ENCODE results near the gene FRMPD3. TPM values are rescaled to one million over a fixed set of nuclear protein-coding genes. Genes with fewer than 3 reads are reported as not detected.
A peak's percentile ranks its signal among the peaks of the same experiment; 100 is the strongest.

The FRMPD3 gene
- total and polyA plus RNA-seq, 4 experiments from 2014 or later, result not detected

DNA sequence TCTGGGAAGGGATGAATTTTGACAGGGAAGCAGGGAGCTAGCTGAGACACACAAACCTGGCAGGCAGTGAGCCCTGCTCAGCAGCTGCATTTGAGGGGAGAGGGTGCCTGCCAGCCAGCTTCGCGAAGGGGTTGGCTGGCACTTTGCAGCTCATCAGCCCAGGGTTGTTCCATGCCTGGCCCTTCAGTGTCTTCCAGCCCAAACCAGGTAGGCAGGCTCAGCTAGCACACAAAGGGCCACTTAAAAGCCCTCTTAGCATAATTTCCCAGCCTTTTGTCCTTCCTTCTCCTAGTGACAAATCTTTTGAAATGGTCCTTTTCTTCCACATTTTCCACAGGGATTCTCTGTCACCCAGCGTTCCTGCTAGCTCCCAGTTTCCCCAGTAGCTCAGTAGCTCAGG lies 4.3 kb upstream of the FRMPD3 start:
- POLR2A ChIA-PET (ENCODE audit: partially characterized antibody), result no interaction called here
- no peak overlapping the region for H3K27ac ChIP-seq (ENCODE audit: low read depth, low read length)
- no peaks in the 10 kb centered on the region for H3K36me3 ChIP-seq (ENCODE audit: insufficient read depth, low read length)
- Mint-ChIP-seq H3K27ac (no peak overlapping the region), H3K4me1 (peaks cover 3 to 7% (median 5%) of the 10 kb centered on the region in 4 donors), H3K4me3 (no peak overlapping the region), H3K36me3 (no peaks in the 10 kb centered on the region), H3K27me3 (peaks cover 6 to 15% of the 10 kb centered on the region in 2 donors), H3K9me3 (no peaks in the 10 kb centered on the region)
- CTCF ChIA-PET (ENCODE audit: partially characterized antibody), result no interaction called here
- H3K4me3 ChIP-seq (ENCODE audit: low read length in 2 of 2), result no peak overlapping the region
- H3K27me3 ChIP-seq (ENCODE audit: insufficient read depth, low read length), result no peaks in the 10 kb centered on the region
- intact Hi-C loops (cut with micrococcal nuclease), result no loop called here
- DNase-seq, result no peak
- H3K4me1 ChIP-seq (ENCODE audit: insufficient read depth, low read length), result no peaks in the 10 kb centered on the region
- no peaks in the 10 kb centered on the region for H3K9me3 ChIP-seq (ENCODE audit: control insufficient read depth in 1 of 2, low read length in 2 of 2)

DNA sequence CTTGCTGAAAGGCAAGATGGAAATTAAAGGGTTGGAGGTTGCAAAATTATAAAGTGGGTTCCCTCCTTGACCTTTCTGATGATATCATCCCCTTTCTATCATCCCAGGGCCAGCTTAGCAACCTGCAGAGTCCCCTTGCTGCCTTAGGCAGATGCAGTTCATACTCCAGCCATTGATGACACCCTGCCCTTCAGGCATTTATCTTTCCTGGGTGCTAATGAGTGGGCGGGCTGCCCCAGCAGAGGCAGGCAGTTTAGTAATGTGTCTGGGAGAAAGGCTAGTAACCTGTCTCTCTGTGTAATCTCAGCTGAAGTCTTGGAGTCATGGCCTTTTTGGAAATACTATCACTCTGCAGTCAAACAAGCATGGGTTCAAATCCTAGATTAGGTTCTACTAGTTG lies 3.8 kb upstream of the FRMPD3 start:
- intact Hi-C loops (cut with micrococcal nuclease), result no loop called here
- Mint-ChIP-seq H3K9me3 (no peaks in the 10 kb centered on the region), H3K4me1 (peaks cover 7 to 12% (median 8%) of the 10 kb centered on the region in 4 donors), H3K27ac (no peak overlapping the region), H3K27me3 (peaks cover 6 to 15% of the 10 kb centered on the region in 2 donors), H3K36me3 (no peaks in the 10 kb centered on the region), H3K4me3 (no peak overlapping the region)
- POLR2A ChIA-PET (ENCODE audit: partially characterized antibody), result no interaction called here
- H3K36me3 ChIP-seq (ENCODE audit: insufficient read depth, low read length), result no peaks in the 10 kb centered on the region
- no peak for DNase-seq
- no peak overlapping the region for H3K27ac ChIP-seq (ENCODE audit: low read depth, low read length)
- H3K4me1 ChIP-seq (ENCODE audit: insufficient read depth, low read length), result no peaks in the 10 kb centered on the region
- CTCF ChIA-PET (ENCODE audit: partially characterized antibody), result no interaction called here
- no peak overlapping the region for H3K4me3 ChIP-seq (ENCODE audit: low read length in 2 of 2)
- H3K9me3 ChIP-seq (ENCODE audit: control insufficient read depth in 1 of 2, low read length in 2 of 2), result no peaks in the 10 kb centered on the region
- no peaks in the 10 kb centered on the region for H3K27me3 ChIP-seq (ENCODE audit: insufficient read depth, low read length)

DNA sequence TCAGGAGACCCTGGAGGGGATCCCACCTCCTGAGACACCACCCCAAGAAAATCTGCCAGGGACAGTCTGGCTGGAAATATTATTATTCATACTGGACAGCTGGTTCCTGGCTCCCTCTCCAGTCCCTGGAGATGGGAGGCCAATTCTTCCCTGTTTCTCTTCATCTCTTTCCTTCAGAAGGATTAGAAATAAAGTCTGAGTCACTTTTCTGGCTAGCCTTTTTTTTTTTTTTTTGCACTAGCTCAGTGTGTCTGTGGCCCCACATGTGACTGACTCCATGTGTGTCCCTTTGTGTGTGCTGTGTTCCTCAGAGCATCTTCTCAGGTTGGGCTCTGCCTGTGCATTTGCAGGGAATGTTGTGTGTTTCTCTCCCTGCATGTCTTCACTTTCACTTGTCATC lies 1.8 kb upstream of the FRMPD3 start:
- H3K27me3 ChIP-seq (ENCODE audit: insufficient read depth, low read length), result no peaks in the 10 kb centered on the region
- CTCF ChIA-PET (ENCODE audit: partially characterized antibody), result no interaction called here
- no peaks in the 10 kb centered on the region for H3K4me1 ChIP-seq (ENCODE audit: insufficient read depth, low read length)
- peaks cover 14 to 20% of the 10 kb centered on the region in 2 donors for H3K27me3 Mint-ChIP-seq
- H3K27ac ChIP-seq (ENCODE audit: low read depth, low read length), result no peak overlapping the region
- no peak overlapping the region for H3K4me3 Mint-ChIP-seq
- intact Hi-C loops (cut with micrococcal nuclease), result no loop called here
- no peak overlapping the region for H3K27ac Mint-ChIP-seq
- H3K4me3 ChIP-seq (ENCODE audit: low read length in 2 of 2), result no peak overlapping the region
- no peak for DNase-seq
- H3K9me3 Mint-ChIP-seq, result no peaks in the 10 kb centered on the region
- POLR2A ChIA-PET (ENCODE audit: partially characterized antibody), result no interaction called here
- H3K36me3 ChIP-seq (ENCODE audit: insufficient read depth, low read length), result no peaks in the 10 kb centered on the region
- H3K36me3 Mint-ChIP-seq, result no peaks in the 10 kb centered on the region
- peaks cover 8 to 20% (median 12%) of the 10 kb centered on the region in 4 donors for H3K4me1 Mint-ChIP-seq
- H3K9me3 ChIP-seq (ENCODE audit: control insufficient read depth in 1 of 2, low read length in 2 of 2), result no peaks in the 10 kb centered on the region

DNA sequence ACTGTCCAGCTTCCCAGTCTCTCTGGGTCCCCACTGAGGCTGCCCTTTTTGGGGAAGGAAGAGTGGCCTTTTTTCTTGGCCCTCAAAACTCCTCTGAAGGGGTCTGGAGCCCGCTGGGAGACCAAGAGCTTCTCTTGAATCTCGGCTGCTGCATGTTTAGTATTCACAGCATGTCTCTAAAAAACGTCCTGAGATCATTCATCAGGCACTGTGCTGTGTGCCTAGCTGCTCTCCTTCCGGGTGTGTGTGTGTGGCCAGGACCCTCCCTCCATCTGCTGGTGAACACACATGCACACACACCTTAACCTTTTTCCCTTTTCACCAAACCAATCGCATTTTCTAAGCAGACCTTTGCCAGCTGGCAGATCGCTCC lies 841 bp upstream of the FRMPD3 start:
- intact Hi-C loops (cut with micrococcal nuclease), result no loop called here
- no peak overlapping the region for H3K27ac Mint-ChIP-seq
- POLR2A ChIA-PET (ENCODE audit: partially characterized antibody), result no interaction called here

DNA sequence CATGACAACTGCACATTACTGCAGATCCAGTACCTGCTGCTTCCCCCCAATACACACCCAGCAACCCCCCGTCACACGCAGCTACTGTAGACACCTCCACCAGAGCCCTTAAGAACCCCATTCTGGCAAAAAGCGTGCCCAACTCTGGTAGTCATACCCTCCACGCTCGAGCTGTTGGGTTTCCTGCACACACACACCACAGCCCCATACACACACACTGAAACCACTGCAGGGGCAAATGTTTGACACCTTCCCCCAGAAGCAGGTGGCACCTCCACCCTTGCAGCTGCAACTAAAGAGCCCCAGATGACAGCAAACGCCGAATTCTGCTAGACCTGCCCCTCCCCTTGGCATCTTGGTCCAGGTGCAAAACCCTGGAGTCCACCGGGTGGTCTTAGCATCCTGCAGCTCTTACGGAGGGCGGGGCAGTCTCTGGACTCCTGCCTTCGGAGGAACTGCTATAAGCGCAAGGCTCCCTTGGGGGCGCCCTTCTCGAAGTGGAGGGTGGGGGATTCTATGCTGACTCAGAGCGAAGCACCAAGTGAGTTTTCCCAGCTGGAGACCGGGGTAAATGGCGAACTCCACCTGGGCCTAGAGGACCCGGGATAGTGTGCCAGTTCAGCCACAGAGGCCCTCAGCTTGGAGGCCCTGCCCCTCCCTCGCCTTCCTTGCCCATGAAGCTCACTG lies 1.5 kb downstream of the FRMPD3 start:
- no peaks in the 10 kb centered on the region for H3K36me3 ChIP-seq (ENCODE audit: insufficient read depth, low read length)
- H3K36me3 Mint-ChIP-seq, result no peaks in the 10 kb centered on the region
- H3K9me3 ChIP-seq (ENCODE audit: control insufficient read depth in 1 of 2, low read length in 2 of 2), result no peaks in the 10 kb centered on the region
- no peaks in the 10 kb centered on the region for H3K9me3 Mint-ChIP-seq
- H3K27me3 ChIP-seq (ENCODE audit: insufficient read depth, low read length), result no peaks in the 10 kb centered on the region
- no peak overlapping the region for H3K4me3 ChIP-seq (ENCODE audit: low read length in 2 of 2)
- POLR2A ChIA-PET (ENCODE audit: partially characterized antibody), result no interaction called here
- intact Hi-C loops (cut with micrococcal nuclease), result no loop called here
- CTCF ChIA-PET (ENCODE audit: partially characterized antibody), result interaction anchor here (1.0 kb wide), 1 partner anchor 554 kb away, joined by 3 read pairs; no protein-coding TSS in a partner anchor
- no peaks in the 10 kb centered on the region for H3K4me1 ChIP-seq (ENCODE audit: insufficient read depth, low read length)
- H3K27ac ChIP-seq (ENCODE audit: low read depth, low read length), result no peak overlapping the region
- H3K4me3 Mint-ChIP-seq, result peak overlapping the region in 7 of 8 donors; percentile 61 to 89 (median 75)
- peaks cover 8 to 20% (median 12%) of the 10 kb centered on the region in 4 donors for H3K4me1 Mint-ChIP-seq
- H3K27ac Mint-ChIP-seq, result peak overlapping the region in 1 of 7 donors; percentile 25
- DNase-seq, result peak in 1 of 5 donors; percentile 16
- H3K27me3 Mint-ChIP-seq, result peaks cover 16 to 18% of the 10 kb centered on the region in 2 donors

More for the DNA sequence above, 841 bp upstream of the FRMPD3 start:
- H3K27me3 Mint-ChIP-seq, result peaks cover 16 to 22% of the 10 kb centered on the region in 2 donors
- peaks cover 8 to 20% (median 12%) of the 10 kb centered on the region in 4 donors for H3K4me1 Mint-ChIP-seq
- H3K4me3 Mint-ChIP-seq, result peak overlapping the region; percentile 2 to 84 (median 72)
- H3K36me3 Mint-ChIP-seq, result no peaks in the 10 kb centered on the region
- Histone ChIP-seq H3K9me3 (ENCODE audit: control insufficient read depth in 1 of 2, low read length in 2 of 2) (no peaks in the 10 kb centered on the region), H3K27me3 (ENCODE audit: insufficient read depth, low read length) (no peaks in the 10 kb centered on the region), H3K36me3 (ENCODE audit: insufficient read depth, low read length) (no peaks in the 10 kb centered on the region), H3K4me1 (ENCODE audit: insufficient read depth, low read length) (no peaks in the 10 kb centered on the region), H3K4me3 (ENCODE audit: low read length in 2 of 2) (no peak overlapping the region), H3K27ac (ENCODE audit: low read depth, low read length) (no peak overlapping the region)
- H3K9me3 Mint-ChIP-seq, result no peaks in the 10 kb centered on the region
- DNase-seq, result no peak
- CTCF ChIA-PET (ENCODE audit: partially characterized antibody), result no interaction called here

DNA sequence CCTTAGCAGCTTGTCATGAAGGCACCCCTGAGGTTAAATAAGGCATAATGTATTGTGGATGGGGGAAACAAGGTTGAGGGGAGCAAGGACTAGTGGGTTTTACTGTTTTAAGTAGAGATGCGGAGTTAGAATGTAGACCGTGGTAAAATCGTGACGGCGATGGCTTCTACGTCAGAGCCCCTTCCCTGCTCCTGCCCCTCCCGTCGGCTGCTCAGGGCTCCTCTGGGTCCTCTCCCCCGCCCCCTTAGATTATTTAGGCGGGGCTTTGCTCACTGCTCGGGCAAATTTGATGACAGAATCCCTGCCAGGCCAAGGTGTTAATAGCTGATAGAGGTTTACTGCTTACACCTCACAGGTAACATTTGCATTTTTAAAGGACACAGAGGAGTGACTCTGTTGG lies 2.3 kb downstream of the FRMPD3 start:
- peaks cover 8 to 20% (median 12%) of the 10 kb centered on the region in 4 donors for H3K4me1 Mint-ChIP-seq
- CTCF ChIA-PET (ENCODE audit: partially characterized antibody), result interaction anchor here (1.0 kb wide), 1 partner anchor 555 kb away, joined by 3 read pairs; no protein-coding TSS in a partner anchor
- DNase-seq, result no peak
- Histone ChIP-seq H3K4me3 (ENCODE audit: low read length in 2 of 2) (no peak overlapping the region), H3K27ac (ENCODE audit: low read depth, low read length) (no peak overlapping the region), H3K9me3 (ENCODE audit: control insufficient read depth in 1 of 2, low read length in 2 of 2) (no peaks in the 10 kb centered on the region), H3K4me1 (ENCODE audit: insufficient read depth, low read length) (no peaks in the 10 kb centered on the region), H3K36me3 (ENCODE audit: insufficient read depth, low read length) (no peaks in the 10 kb centered on the region), H3K27me3 (ENCODE audit: insufficient read depth, low read length) (no peaks in the 10 kb centered on the region)
- POLR2A ChIA-PET (ENCODE audit: partially characterized antibody), result no interaction called here
- H3K27me3 Mint-ChIP-seq, result peaks cover 17 to 20% of the 10 kb centered on the region in 2 donors
- peak overlapping the region in 1 of 8 donors; percentile 81 for H3K4me3 Mint-ChIP-seq
- H3K27ac Mint-ChIP-seq, result peak overlapping the region in 1 of 7 donors; percentile 15
- intact Hi-C loops (cut with micrococcal nuclease), result no loop called here
- H3K36me3 Mint-ChIP-seq, result no peaks in the 10 kb centered on the region
- no peaks in the 10 kb centered on the region for H3K9me3 Mint-ChIP-seq

DNA sequence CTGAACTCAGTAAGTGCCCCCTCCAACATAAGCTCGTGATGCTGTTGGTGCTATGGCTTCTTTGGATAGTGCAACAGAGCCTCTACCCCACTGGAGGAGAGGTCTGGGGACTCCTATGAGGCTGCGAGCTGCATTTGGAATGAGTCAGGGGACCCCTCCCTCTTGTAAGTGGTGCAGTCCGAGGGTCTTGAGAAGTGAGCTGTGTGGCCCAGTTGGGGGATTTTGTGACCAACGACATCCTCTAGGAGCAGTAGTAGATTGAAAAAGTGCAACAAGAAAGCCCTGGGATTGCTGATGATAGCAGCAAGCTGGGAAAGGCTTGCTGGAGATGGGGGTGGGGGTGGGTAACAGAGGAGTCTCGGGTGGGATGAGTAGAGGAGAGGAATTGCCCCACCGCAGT lies 3.1 kb downstream of the FRMPD3 start:
- ChIA-PET POLR2A (ENCODE audit: partially characterized antibody) (no interaction called here), CTCF (ENCODE audit: partially characterized antibody) (no interaction called here)
- Mint-ChIP-seq H3K4me1 (peaks cover 8 to 20% (median 12%) of the 10 kb centered on the region in 4 donors), H3K27me3 (peaks cover 18 to 21% of the 10 kb centered on the region in 2 donors), H3K36me3 (no peaks in the 10 kb centered on the region), H3K27ac (no peak overlapping the region), H3K9me3 (no peaks in the 10 kb centered on the region), H3K4me3 (no peak overlapping the region)
- no peak for DNase-seq
- no peaks in the 10 kb centered on the region for H3K36me3 ChIP-seq (ENCODE audit: insufficient read depth, low read length)
- no peaks in the 10 kb centered on the region for H3K4me1 ChIP-seq (ENCODE audit: insufficient read depth, low read length)
- H3K27ac ChIP-seq (ENCODE audit: low read depth, low read length), result no peak overlapping the region
- intact Hi-C loops (cut with micrococcal nuclease), result no loop called here
- H3K27me3 ChIP-seq (ENCODE audit: insufficient read depth, low read length), result no peaks in the 10 kb centered on the region
- H3K4me3 ChIP-seq (ENCODE audit: low read length in 2 of 2), result no peak overlapping the region
- H3K9me3 ChIP-seq (ENCODE audit: control insufficient read depth in 1 of 2, low read length in 2 of 2), result no peaks in the 10 kb centered on the region

Measured in CD4-positive, alpha-beta memory T cell (primary cell).